Measurements from ENCODE around the gene VTI1A. TPM values are rescaled to one million over a fixed set of nuclear protein-coding genes. Genes with fewer than 3 reads are reported as not detected.

Gene VTI1A
- total RNA-seq, 1 donor from 2014 or later = 21.1 TPM

- DNase-seq (ENCODE audit: low read depth, low spot score) = no peak
These were observed 228.6 kb downstream of the VTI1A start for GRCh38 chr10:112675560-112676083.

GRCh38 chr10:112677689-112678088 lies 230.7 kb downstream of the VTI1A start:
- DNase-seq (ENCODE audit: low read depth, low spot score) = no peak

GRCh38 chr10:112678581-112678980 lies 231.6 kb downstream of the VTI1A start:
- no peak for DNase-seq (ENCODE audit: low read depth, low spot score)

- DNase-seq (ENCODE audit: low read depth, low spot score) = no peak
These were observed 232.0 kb downstream of the VTI1A start for GRCh38 chr10:112678987-112679386.

GRCh38 chr10:112679392-112679791 lies 232.4 kb downstream of the VTI1A start:
- no peak for DNase-seq (ENCODE audit: low read depth, low spot score)

- DNase-seq (ENCODE audit: low read depth, low spot score) = no peak
These were observed 233.6 kb downstream of the VTI1A start for GRCh38 chr10:112680586-112680985.

GRCh38 chr10:112687647-112688046 lies 240.6 kb downstream of the VTI1A start:
- DNase-seq (ENCODE audit: low read depth, low spot score) = no peak

GRCh38 chr10:112689327-112690072 lies 242.5 kb downstream of the VTI1A start:
- DNase-seq (ENCODE audit: low read depth, low spot score) = no peak

GRCh38 chr10:112695539-112695938 lies 248.5 kb downstream of the VTI1A start:
- no peak for DNase-seq (ENCODE audit: low read depth, low spot score)

GRCh38 chr10:112696592-112696991 lies 249.6 kb downstream of the VTI1A start:
- no peak for DNase-seq (ENCODE audit: low read depth, low spot score)

GRCh38 chr10:112698133-112698817 lies 251.3 kb downstream of the VTI1A start:
- DNase-seq (ENCODE audit: low read depth, low spot score) = no peak

- DNase-seq (ENCODE audit: low read depth, low spot score) = no peak
These were observed 251.8 kb downstream of the VTI1A start for GRCh38 chr10:112698818-112699164.

GRCh38 chr10:112700215-112700671 lies 253.2 kb downstream of the VTI1A start:
- no peak for DNase-seq (ENCODE audit: low read depth, low spot score)

GRCh38 chr10:112701211-112701877 lies 254.3 kb downstream of the VTI1A start:
- DNase-seq (ENCODE audit: low read depth, low spot score) = no peak

- DNase-seq (ENCODE audit: low read depth, low spot score) = no peak
These were observed 254.9 kb downstream of the VTI1A start for GRCh38 chr10:112701878-112702255.

- DNase-seq (ENCODE audit: low read depth, low spot score) = no peak
These were observed 259.6 kb downstream of the VTI1A start for GRCh38 chr10:112706577-112706976.

GRCh38 chr10:112708461-112708860 lies 261.4 kb downstream of the VTI1A start:
- DNase-seq (ENCODE audit: low read depth, low spot score) = no peak

- DNase-seq (ENCODE audit: low read depth, low spot score) = no peak
These were observed 263.5 kb downstream of the VTI1A start for GRCh38 chr10:112710528-112710927.

GRCh38 chr10:112711366-112711765 lies 264.4 kb downstream of the VTI1A start:
- no peak for DNase-seq (ENCODE audit: low read depth, low spot score)

GRCh38 chr10:112712536-112712935 lies 265.5 kb downstream of the VTI1A start:
- no peak for DNase-seq (ENCODE audit: low read depth, low spot score)

GRCh38 chr10:112713411-112713810 lies 266.4 kb downstream of the VTI1A start:
- DNase-seq (ENCODE audit: low read depth, low spot score) = no peak

GRCh38 chr10:112715581-112715980 lies 268.6 kb downstream of the VTI1A start:
- DNase-seq (ENCODE audit: low read depth, low spot score) = no peak

All from pulmonary artery endothelial cell (primary cell).